Upper lobe of left lung (tissue), 4 donors: ENCODE data around the gene TCTA.
"Not testable (repeated sequence)": the region's sequence is repeated elsewhere in the genome, so short reads cannot be mapped to it uniquely, and the experiment has no call there.

ENCODE experiments used
- POLR2AphosphoS5 ChIP-seq, 2 donors: sonication (generic); formaldehyde crosslinking; IDR thresholded peaks; one replicate each; pipeline ENCODE4 v1.5.1; 2017; ENCODE audit warnings: antibody characterized with exemption in 2 of 2
- TF ChIP-seq, protein P1 (sequence below), 6 experiments: fragments of 450-650 bp in 4 of 6; fragments of 200-600 bp in 2 of 6; sonication (generic) in 2 of 6; IDR thresholded peaks; one replicate each; pipeline ENCODE4 v1.5.1; 2016 to 2019; ENCODE audit warnings: antibody characterized with exemption in 6 of 6

DNA sequence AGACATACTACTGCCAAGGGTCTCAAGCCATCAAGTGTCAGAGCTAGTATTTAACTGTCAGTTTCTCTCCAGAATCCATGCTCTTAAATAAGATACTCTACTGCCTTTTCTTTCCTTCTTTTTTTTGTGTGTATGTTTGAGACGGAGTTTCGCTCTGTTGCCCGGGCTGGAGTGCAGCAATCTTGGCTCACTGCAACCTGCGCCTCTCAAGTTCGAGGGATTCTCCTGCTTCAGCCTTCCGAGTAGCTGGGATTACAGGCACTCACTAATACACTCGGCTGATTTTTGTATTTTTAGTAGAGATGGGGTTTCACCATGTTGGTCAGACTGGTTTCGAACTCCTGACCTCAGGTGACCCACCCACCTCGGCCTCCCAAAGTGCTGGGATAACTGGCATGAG is 6.7 kb upstream of the TCTA start:
- not testable (repeated sequence) for TF ChIP-seq POLR2AphosphoS5 (IDR thresholded peaks at IDR 0.05)
- TF ChIP-seq, protein P1, sequence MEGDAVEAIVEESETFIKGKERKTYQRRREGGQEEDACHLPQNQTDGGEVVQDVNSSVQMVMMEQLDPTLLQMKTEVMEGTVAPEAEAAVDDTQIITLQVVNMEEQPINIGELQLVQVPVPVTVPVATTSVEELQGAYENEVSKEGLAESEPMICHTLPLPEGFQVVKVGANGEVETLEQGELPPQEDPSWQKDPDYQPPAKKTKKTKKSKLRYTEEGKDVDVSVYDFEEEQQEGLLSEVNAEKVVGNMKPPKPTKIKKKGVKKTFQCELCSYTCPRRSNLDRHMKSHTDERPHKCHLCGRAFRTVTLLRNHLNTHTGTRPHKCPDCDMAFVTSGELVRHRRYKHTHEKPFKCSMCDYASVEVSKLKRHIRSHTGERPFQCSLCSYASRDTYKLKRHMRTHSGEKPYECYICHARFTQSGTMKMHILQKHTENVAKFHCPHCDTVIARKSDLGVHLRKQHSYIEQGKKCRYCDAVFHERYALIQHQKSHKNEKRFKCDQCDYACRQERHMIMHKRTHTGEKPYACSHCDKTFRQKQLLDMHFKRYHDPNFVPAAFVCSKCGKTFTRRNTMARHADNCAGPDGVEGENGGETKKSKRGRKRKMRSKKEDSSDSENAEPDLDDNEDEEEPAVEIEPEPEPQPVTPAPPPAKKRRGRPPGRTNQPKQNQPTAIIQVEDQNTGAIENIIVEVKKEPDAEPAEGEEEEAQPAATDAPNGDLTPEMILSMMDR (IDR thresholded peaks at IDR 0.05), result not testable (repeated sequence)
